Measurements from ENCODE around the gene TMEM134. TPM values are rescaled to one million over a fixed set of nuclear protein-coding genes. Genes with fewer than 3 reads are reported as not detected.

Gene TMEM134
- total and polyA plus RNA-seq, 8 donors, result 45.1 to 93.4 (median 61.5) TPM

GRCh38 chr11:67463680-67464410 lies 5.2 kb downstream of the TMEM134 start:
- Histone ChIP-seq H3K36me3 (no peaks in the 10 kb centered on the region), H3K27me3 (no peaks in the 10 kb centered on the region), H3K4me1 (peaks cover 0 to 23% (median 6%) of the 10 kb centered on the region in 3 donors), H3K9me3 (no peaks in the 10 kb centered on the region), H3K27ac (peak overlapping the region; percentile 6 to 88 (median 68)), H3K4me3 (peak overlapping the region in 3 of 4 donors; percentile 13 to 68 (median 56))
- FAIRE-seq (no peak), DNase-seq (peak in 5 of 6 donors; percentile 64 to 87 (median 70)), ATAC-seq (peak; percentile 5 to 40 (median 16))
- intact Hi-C loops (cut with DNase I), result no loop called here
- WGBS, 2 donors, result 85 to 86% methylated on average over 20 of the region's 20 CpGs
- no peak for TF ChIP-seq CTCF (IDR thresholded peaks at IDR 0.05)

GRCh38 chr11:67463186-67463585 lies 5.9 kb downstream of the TMEM134 start:
- Histone ChIP-seq H3K4me1 (peaks cover 0 to 23% (median 6%) of the 10 kb centered on the region in 3 donors), H3K27ac (no peak overlapping the region), H3K27me3 (no peaks in the 10 kb centered on the region), H3K4me3 (no peak overlapping the region), H3K9me3 (no peaks in the 10 kb centered on the region), H3K36me3 (no peaks in the 10 kb centered on the region)
- DNase-seq (peak in 3 of 6 donors; percentile 35 to 54 (median 39)), FAIRE-seq (no peak), ATAC-seq (no peak)
- TF ChIP-seq CTCF (IDR thresholded peaks at IDR 0.05), result no peak
- 61 to 70% methylated on average over 10 of the region's 10 CpGs for WGBS, 2 donors
- intact Hi-C loops (cut with DNase I), result no loop called here

GRCh38 chr11:67458266-67458665 lies 10.8 kb downstream of the TMEM134 start:
- Histone ChIP-seq H3K9me3 (no peaks in the 10 kb centered on the region), H3K4me3 (no peak overlapping the region), H3K36me3 (no peaks in the 10 kb centered on the region), H3K27me3 (no peaks in the 10 kb centered on the region), H3K27ac (no peak overlapping the region), H3K4me1 (peaks cover 0 to under 1% (median 0%) of the 10 kb centered on the region in 3 donors)
- TF ChIP-seq CTCF (IDR thresholded peaks at IDR 0.05), result no peak
- DNase-seq (peak in 2 of 6 donors; percentile 15 to 38), ATAC-seq (no peak), FAIRE-seq (no peak)
- 81 to 88% methylated on average over 19 of the region's 19 CpGs for WGBS, 2 donors
- intact Hi-C loops (cut with DNase I), result no loop called here

GRCh38 chr11:67457453-67457852 lies 11.6 kb downstream of the TMEM134 start:
- no peak for ATAC-seq
- no peaks in the 10 kb centered on the region for H3K27me3 ChIP-seq
- FAIRE-seq, result no peak
- H3K27ac ChIP-seq, result no peak overlapping the region
- intact Hi-C loops (cut with DNase I), result no loop called here
- H3K4me3 ChIP-seq, result no peak overlapping the region
- 85 to 91% methylated on average over 12 of the region's 12 CpGs for WGBS, 2 donors
- no peak for TF ChIP-seq CTCF (IDR thresholded peaks at IDR 0.05)
- peaks cover 0 to 2% (median 0%) of the 10 kb centered on the region in 3 donors for H3K4me1 ChIP-seq
- no peaks in the 10 kb centered on the region for H3K9me3 ChIP-seq
- H3K36me3 ChIP-seq, result no peaks in the 10 kb centered on the region
- peak in 2 of 6 donors; percentile 25 to 49 for DNase-seq

Data from pancreas (tissue), 10 donors.